Neural crest cell (in vitro differentiated cells): ENCODE data around the gene MYOZ2. TPM values are rescaled to one million over a fixed set of nuclear protein-coding genes. Genes with fewer than 3 reads are reported as not detected.

ENCODE experiments used
- DNase-seq: peaks from one replicate; pipeline ENCODE4 v3.0.0; 2021; ENCODE audit warnings: low read depth, mixed read lengths, low spot score
- H3K27ac Mint-ChIP-seq: one replicate; pipeline ENCODE4 v1.8.0; 2021; ENCODE audit warnings: mild to moderate bottlenecking, mixed read lengths; ENCODE audit not compliant: unreplicated experiment
- H3K27me3 Mint-ChIP-seq: 2 replicates; pipeline ENCODE4 v1.8.0; 2021; ENCODE audit warnings: low read depth, mild to moderate bottlenecking, mixed read lengths
- H3K36me3 Mint-ChIP-seq: 2 replicates; pipeline ENCODE4 v1.8.0; 2021; ENCODE audit warnings: low read depth, mild to moderate bottlenecking, mixed read lengths
- H3K4me1 Mint-ChIP-seq: 2 replicates; pipeline ENCODE4 v1.8.0; 2021; ENCODE audit warnings: mixed read lengths
- H3K4me3 Mint-ChIP-seq: one replicate; pipeline ENCODE4 v1.8.0; 2021; ENCODE audit warnings: mild to moderate bottlenecking, mixed read lengths
- H3K9me3 Mint-ChIP-seq: 2 replicates; pipeline ENCODE4 v1.8.0; 2021; ENCODE audit warnings: mixed read lengths
- total RNA-seq: library from RNA; stranded (reverse); gene quantifications from 2 replicates; pipeline ENCODE4 v1.2.1, GENCODE V29; 2021
- TF ChIP-seq, protein P1 (sequence below): fragments of 200-600 bp; sonication (generic); conservative IDR thresholded peaks from 2 replicates; pipeline ENCODE4 v1.5.0; 2021; ENCODE audit warnings: antibody characterized with exemption, mild to moderate bottlenecking

The MYOZ2 gene
- total RNA-seq, 1 donor from 2014 or later: not detected

DNA sequence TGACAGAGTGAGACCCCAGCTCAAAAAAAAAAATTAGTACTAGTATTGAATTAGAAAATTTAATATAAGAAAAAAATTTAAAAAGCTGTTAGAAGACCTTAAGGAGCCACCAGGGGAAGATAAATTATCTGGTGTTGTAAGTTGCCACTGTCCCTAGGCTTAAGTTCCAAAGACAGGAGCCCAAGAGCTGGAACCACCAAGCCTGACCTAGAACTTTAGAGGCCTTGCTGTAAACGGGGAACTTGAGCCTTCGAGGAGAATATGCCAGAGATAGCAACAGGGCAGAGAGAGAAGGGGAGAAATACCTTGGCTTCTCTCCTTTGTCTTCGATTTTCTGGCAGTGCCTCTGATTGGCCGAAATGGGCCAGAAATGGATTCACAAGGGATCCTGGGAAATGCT lies 85.8 kb downstream of the MYOZ2 start:
- TF ChIP-seq, protein P1, sequence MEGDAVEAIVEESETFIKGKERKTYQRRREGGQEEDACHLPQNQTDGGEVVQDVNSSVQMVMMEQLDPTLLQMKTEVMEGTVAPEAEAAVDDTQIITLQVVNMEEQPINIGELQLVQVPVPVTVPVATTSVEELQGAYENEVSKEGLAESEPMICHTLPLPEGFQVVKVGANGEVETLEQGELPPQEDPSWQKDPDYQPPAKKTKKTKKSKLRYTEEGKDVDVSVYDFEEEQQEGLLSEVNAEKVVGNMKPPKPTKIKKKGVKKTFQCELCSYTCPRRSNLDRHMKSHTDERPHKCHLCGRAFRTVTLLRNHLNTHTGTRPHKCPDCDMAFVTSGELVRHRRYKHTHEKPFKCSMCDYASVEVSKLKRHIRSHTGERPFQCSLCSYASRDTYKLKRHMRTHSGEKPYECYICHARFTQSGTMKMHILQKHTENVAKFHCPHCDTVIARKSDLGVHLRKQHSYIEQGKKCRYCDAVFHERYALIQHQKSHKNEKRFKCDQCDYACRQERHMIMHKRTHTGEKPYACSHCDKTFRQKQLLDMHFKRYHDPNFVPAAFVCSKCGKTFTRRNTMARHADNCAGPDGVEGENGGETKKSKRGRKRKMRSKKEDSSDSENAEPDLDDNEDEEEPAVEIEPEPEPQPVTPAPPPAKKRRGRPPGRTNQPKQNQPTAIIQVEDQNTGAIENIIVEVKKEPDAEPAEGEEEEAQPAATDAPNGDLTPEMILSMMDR: no peak
- Mint-ChIP-seq H3K4me3 (no peak overlapping the region), H3K27me3 (no peaks in the 10 kb centered on the region), H3K27ac (no peak overlapping the region), H3K4me1 (no peaks in the 10 kb centered on the region), H3K9me3 (peaks cover 4% of the 10 kb centered on the region), H3K36me3 (peaks cover 18% of the 10 kb centered on the region)
- no peak for DNase-seq

DNA sequence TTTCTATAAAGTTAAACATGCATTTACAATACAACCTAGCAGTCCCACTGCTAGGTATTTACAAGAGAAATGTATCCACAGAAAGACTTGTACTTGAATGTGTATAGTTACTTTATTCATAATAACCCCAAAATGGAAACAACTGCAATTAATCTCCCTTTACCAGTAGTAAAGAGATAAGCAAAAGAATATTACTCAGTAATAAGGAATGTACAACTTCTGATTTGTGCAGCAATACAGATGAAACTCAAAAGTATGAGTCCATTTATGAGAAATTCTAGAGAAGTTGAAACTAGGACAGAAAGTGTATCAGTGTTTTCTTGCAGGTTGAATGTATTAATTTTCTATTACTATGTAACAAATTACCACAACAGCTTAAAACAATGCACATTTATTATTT lies 92.1 kb downstream of the MYOZ2 start:
- Mint-ChIP-seq H3K27me3 (no peaks in the 10 kb centered on the region), H3K9me3 (no peaks in the 10 kb centered on the region), H3K4me1 (no peaks in the 10 kb centered on the region), H3K27ac (no peak overlapping the region), H3K4me3 (no peak overlapping the region), H3K36me3 (peaks cover 7% of the 10 kb centered on the region)
- DNase-seq: no peak
- TF ChIP-seq, protein P1: no peak

DNA sequence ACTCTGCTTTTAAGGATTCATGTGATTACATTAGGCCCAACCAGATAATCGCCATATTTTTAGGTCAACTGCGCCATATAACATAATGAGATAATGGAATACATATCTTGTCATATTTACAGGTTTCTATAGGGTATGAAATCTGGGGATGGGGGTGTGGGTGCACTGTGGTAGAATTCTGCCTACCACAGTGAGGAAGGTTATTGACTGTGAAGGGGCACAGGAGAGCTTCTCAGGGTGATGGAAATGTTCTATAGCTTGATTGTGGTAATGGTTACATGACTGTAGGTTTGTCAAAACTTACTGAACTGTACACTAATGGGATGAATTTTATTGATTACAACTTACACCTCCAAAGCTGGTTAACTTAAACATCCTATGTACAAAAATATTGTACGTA lies 92.8 kb downstream of the MYOZ2 start:
- DNase-seq: no peak
- Mint-ChIP-seq H3K36me3 (peaks cover 7% of the 10 kb centered on the region), H3K4me3 (no peak overlapping the region), H3K4me1 (peaks cover under 1% of the 10 kb centered on the region), H3K9me3 (no peaks in the 10 kb centered on the region), H3K27ac (no peak overlapping the region), H3K27me3 (no peaks in the 10 kb centered on the region)
- TF ChIP-seq, protein P1: no peak

DNA sequence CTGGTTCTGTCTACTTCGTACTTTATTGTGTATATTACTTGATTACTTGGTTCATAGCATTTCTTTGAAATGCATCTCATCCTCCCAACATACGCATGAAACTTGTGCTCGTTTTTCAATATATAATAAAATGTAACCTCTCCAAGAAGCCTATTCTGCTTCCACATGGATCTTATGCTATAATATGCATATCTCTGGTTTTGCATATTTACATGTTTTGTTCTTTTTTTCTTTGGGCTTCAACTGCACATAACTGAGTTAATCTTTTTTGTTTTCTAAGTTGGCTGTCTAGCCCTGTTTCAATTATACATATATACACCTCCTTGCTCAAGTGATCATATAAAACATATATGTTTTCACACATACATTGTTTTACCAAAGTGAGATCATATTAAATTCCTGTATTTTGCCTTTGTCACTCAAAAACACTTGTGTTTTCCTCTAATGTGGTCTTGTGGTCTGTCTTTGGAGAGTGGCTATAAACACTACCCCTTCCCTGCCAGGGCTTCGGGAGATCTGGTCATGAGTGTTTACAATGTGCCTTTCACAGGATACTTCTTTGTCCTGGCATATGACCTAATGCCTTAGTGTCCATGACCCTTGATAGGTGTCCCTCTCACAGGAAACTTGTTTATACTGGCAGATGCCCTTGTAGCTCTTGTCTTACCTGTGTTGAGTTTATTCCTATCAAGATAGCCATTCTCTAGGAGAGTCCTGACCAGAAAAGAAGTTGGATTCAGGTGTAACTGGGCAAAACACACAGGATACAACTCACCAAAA lies 94.5 kb downstream of the MYOZ2 start:
- H3K4me3 Mint-ChIP-seq: no peak overlapping the region
- DNase-seq: no peak
- H3K9me3 Mint-ChIP-seq: no peaks in the 10 kb centered on the region
- no peaks in the 10 kb centered on the region for H3K27me3 Mint-ChIP-seq
- H3K36me3 Mint-ChIP-seq: no peaks in the 10 kb centered on the region
- TF ChIP-seq, protein P1: no peak
- peaks cover 8% of the 10 kb centered on the region for H3K4me1 Mint-ChIP-seq
- no peak overlapping the region for H3K27ac Mint-ChIP-seq

DNA sequence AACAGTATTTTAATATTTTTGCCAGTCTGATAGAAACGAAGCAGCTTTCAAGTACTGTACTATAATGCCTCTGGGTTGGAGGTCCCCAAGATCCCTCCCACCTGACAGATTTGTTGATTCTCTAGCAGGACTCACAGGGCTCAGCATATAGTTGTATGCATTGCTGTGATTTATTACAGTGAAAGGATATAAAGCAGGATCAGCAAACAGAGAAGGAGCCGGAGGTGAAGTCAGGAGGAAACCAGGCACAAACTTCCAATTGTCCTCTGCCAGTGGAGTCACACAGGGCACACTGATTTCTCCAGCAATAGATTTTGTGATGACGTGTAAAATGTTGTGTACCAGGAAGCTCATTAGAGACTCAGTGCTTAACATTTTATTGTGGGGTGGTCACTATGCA lies 95.9 kb downstream of the MYOZ2 start:
- TF ChIP-seq, protein P1: no peak
- no peak for DNase-seq
- H3K27me3 Mint-ChIP-seq: no peaks in the 10 kb centered on the region
- H3K9me3 Mint-ChIP-seq: no peaks in the 10 kb centered on the region
- H3K4me3 Mint-ChIP-seq: no peak overlapping the region
- no peak overlapping the region for H3K27ac Mint-ChIP-seq
- H3K4me1 Mint-ChIP-seq: peaks cover 8% of the 10 kb centered on the region
- H3K36me3 Mint-ChIP-seq: no peaks in the 10 kb centered on the region
